Kidney (tissue), 22 donors: ENCODE measurements around the gene CENPQ. TPM values are rescaled to one million over a fixed set of nuclear protein-coding genes. Genes with fewer than 3 reads are reported as not detected.

ENCODE experiments used
- DNase-seq, 5 donors: peaks; one replicate each; pipeline ENCODE4 v3.0.0-alpha.2; 2013 to 2020
- FAIRE-seq: peaks from 2 replicates; lab custom pipeline; 2012; peaks lifted over from hg19 to GRCh38; lab: Jason Lieb, UNC
- H3K27ac ChIP-seq, 2 donors: one replicate each; pipeline ENCODE4 v1.7.0; 2013; ENCODE audit warnings: low read depth in 2 of 2, low read length in 2 of 2, inconsistent platforms in 1 of 2
- H3K27me3 ChIP-seq: one replicate; pipeline ENCODE4 v1.7.1; 2013; ENCODE audit warnings: low read length, inconsistent platforms; ENCODE audit not compliant: control insufficient read depth, insufficient read depth
- H3K36me3 ChIP-seq, 3 donors: one replicate each; pipeline versions ENCODE4 v1.7.0 to v1.7.1; 2013; ENCODE audit warnings: low read length in 3 of 3, control low read depth in 1 of 3, inconsistent platforms in 1 of 3; ENCODE audit not compliant: insufficient read depth in 3 of 3, control insufficient read depth in 2 of 3
- H3K4me1 ChIP-seq, 3 donors: one replicate each; pipeline versions ENCODE4 v1.7.0 to v1.7.1; 2013; ENCODE audit warnings: low read length in 3 of 3, inconsistent platforms in 1 of 3, low read depth in 1 of 3; ENCODE audit not compliant: control insufficient read depth in 2 of 3, insufficient read depth in 2 of 3
- H3K4me3 ChIP-seq, 3 donors: one replicate each; pipeline versions ENCODE4 v1.7.0 to v1.8.1; 2013; ENCODE audit warnings: low read length in 3 of 3, control low read depth in 1 of 3, inconsistent platforms in 1 of 3
- H3K9ac ChIP-seq, 3 donors: one replicate each; pipeline versions ENCODE4 v1.7.0 to v1.7.1; 2013; ENCODE audit warnings: low read length in 3 of 3, control low read depth in 1 of 3, inconsistent platforms in 1 of 3
- H3K9me3 ChIP-seq, 3 donors: one replicate each; pipeline versions ENCODE4 v1.7.0 to v1.7.1; 2013; ENCODE audit warnings: low read length in 3 of 3, control low read depth in 1 of 3, inconsistent platforms in 1 of 3; ENCODE audit not compliant: control insufficient read depth in 2 of 3, insufficient read depth in 1 of 3
- CTCF ChIP-seq: IDR thresholded peaks from 3 replicates; pipeline ENCODE4 v1.5.1; 2012; ENCODE audit warnings: mild to moderate bottlenecking, moderate library complexity, borderline replicate concordance; ENCODE audit not compliant: insufficient read depth; ENCODE audit errors: extremely low read depth
- intact Hi-C: fragments of 100-400 bp; cut with DNase I; formaldehyde crosslinking; loops from one replicate; pipeline ENCODE4 v1.11.1; 2022
- long read RNA-seq, 10 donors: library from polyadenylated mRNA in 1 of 10; unstranded in 1 of 10; transcript quantifications; one replicate each; pipeline ENCODE4 v2.0.0 and lab custom pipeline, GENCODE V29; 2021 to 2026
- polyA plus RNA-seq: library from polyadenylated mRNA; stranded (reverse); fragments of 350-450 nt; fragmentation: Illumina TruSeq; extraction: RNeasy Lipid Tissue Mini Kit (QIAGEN cat#74804); gene quantifications from one replicate; pipeline ENCODE4 v1.2.3, GENCODE V29; 2014; ENCODE audit warnings: low read depth, low replicate concordance; ENCODE audit not compliant: insufficient read depth
- total RNA-seq: library from RNA; stranded (reverse); fragmentation: NEBNext Ultra II Directional; extraction: Animal tissue kit (Norgen Biotek cat#: 25700); gene quantifications from one replicate; pipeline ENCODE4 v1.2.1, GENCODE V29; 2021
- donor health status: control.
- donor health status: control.
- donor health status: control.
- donor health status: control.
- donor health status: control.
- donor health status: DM: yes; HTN: yes; CAD: no.
- donor health status: Normal renal cell carcinoma (clear cell type).

The CENPQ gene
- 4.2 TPM for total RNA-seq
- polyA plus RNA-seq: 3.9 TPM
- long read RNA-seq, donor 1, partial matches to known transcripts: 0 of 1 reads
- long read RNA-seq, donor 1, other reads (novel, unspliced or antisense): 0 of 1 reads
- long read RNA-seq, donor 2: 0 reads
- long read RNA-seq, donor 3, partial matches to known transcripts: 0 of 1 reads
- long read RNA-seq, donor 3, other reads (novel, unspliced or antisense): 0 of 1 reads
- long read RNA-seq, donor 4: 0 reads
- long read RNA-seq, donor 5: 0 reads
- long read RNA-seq, donor 6, partial matches to known transcripts: 0 of 1 reads
- long read RNA-seq, donor 6, other reads (novel, unspliced or antisense): 0 of 1 reads
- long read RNA-seq, donor 7, partial matches to known transcripts: 1 of 2 reads
- long read RNA-seq, donor 7, other reads (novel, unspliced or antisense): 1 of 2 reads
- long read RNA-seq, donor 8, partial matches to known transcripts: 0 of 1 reads
- long read RNA-seq, donor 8, other reads (novel, unspliced or antisense): 0 of 1 reads
- long read RNA-seq, donor 9, partial matches to known transcripts: 0 of 1 reads
- long read RNA-seq, donor 9, other reads (novel, unspliced or antisense): 0 of 1 reads
- long read RNA-seq, donor 10: 0 reads

- no peaks in the 10 kb centered on the region for H3K36me3 ChIP-seq
- FAIRE-seq (peak; percentile 64), DNase-seq (peak; percentile 95 to 99 (median 97))
- H3K4me3 ChIP-seq: peak within 1 kb of the TSS; percentile 98 to 99 (median 99)
- TF ChIP-seq CTCF: no peak
- H3K4me1 ChIP-seq: peaks cover 0 to 2% (median 0%) of the 10 kb centered on the region in 3 donors
- H3K27me3 ChIP-seq: no peaks in the 10 kb centered on the region
- H3K27ac ChIP-seq: peak within 1 kb of the TSS; percentile 63 to 80
- peak within 1 kb of the TSS; percentile 86 to 97 (median 92) for H3K9ac ChIP-seq
- intact Hi-C loops: no loop called here
- no peaks in the 10 kb centered on the region for H3K9me3 ChIP-seq
Observed at GRCh38 chr6:49462927-49463611, at the start of gene CENPQ, which contains the start of gene MMUT. CENPQ (plus strand) TSS chr6:49463370; CDS start chr6:49470177, 6,807 bp downstream. MMUT (minus strand) TSS chr6:49463253; CDS start chr6:49459466, 3,787 bp downstream.

- no peaks in the 10 kb centered on the region for H3K4me1 ChIP-seq
- no peaks in the 10 kb centered on the region for H3K36me3 ChIP-seq
- no peak for FAIRE-seq
- H3K9ac ChIP-seq: no peak overlapping the region
- H3K27me3 ChIP-seq: no peaks in the 10 kb centered on the region
- intact Hi-C loops: no loop called here
- H3K9me3 ChIP-seq: no peaks in the 10 kb centered on the region
- no peak for TF ChIP-seq CTCF
- DNase-seq: no peak
- H3K4me3 ChIP-seq: no peak overlapping the region
- H3K27ac ChIP-seq: no peak overlapping the region
Observed at GRCh38 chr6:49415358-49415757, 47.8 kb upstream of the CENPQ start.

GRCh38 chr6:49416195-49416594, 47.0 kb upstream of the CENPQ start:
- Histone ChIP-seq H3K36me3 (no peaks in the 10 kb centered on the region), H3K9me3 (no peaks in the 10 kb centered on the region), H3K4me1 (no peaks in the 10 kb centered on the region), H3K4me3 (no peak overlapping the region), H3K27me3 (no peaks in the 10 kb centered on the region), H3K27ac (no peak overlapping the region), H3K9ac (no peak overlapping the region)
- intact Hi-C loops: no loop called here
- no peak for TF ChIP-seq CTCF
- DNase-seq (no peak), FAIRE-seq (no peak)
